Kidney (tissue), 14 donors: ENCODE measurements around the gene TRIP10. TPM values are rescaled to one million over a fixed set of nuclear protein-coding genes. Genes with fewer than 3 reads are reported as not detected.

Experiments
- DNase-seq, 5 donors: peaks; one replicate each; pipeline ENCODE4 v3.0.0-alpha.2; 2013 to 2020
- FAIRE-seq: peaks from 2 replicates; lab custom pipeline; 2012; peaks lifted over from hg19 to GRCh38; lab: Jason Lieb, UNC
- H3K27ac ChIP-seq, 2 donors: one replicate each; pipeline ENCODE4 v1.7.0; 2013; ENCODE audit warnings: low read depth in 2 of 2, low read length in 2 of 2, inconsistent platforms in 1 of 2
- H3K27me3 ChIP-seq: one replicate; pipeline ENCODE4 v1.7.1; 2013; ENCODE audit warnings: low read length, inconsistent platforms; ENCODE audit not compliant: control insufficient read depth, insufficient read depth
- H3K36me3 ChIP-seq, 3 donors: one replicate each; pipeline versions ENCODE4 v1.7.0 to v1.7.1; 2013; ENCODE audit warnings: low read length in 3 of 3, control low read depth in 1 of 3, inconsistent platforms in 1 of 3; ENCODE audit not compliant: insufficient read depth in 3 of 3, control insufficient read depth in 2 of 3
- H3K4me1 ChIP-seq, 3 donors: one replicate each; pipeline versions ENCODE4 v1.7.0 to v1.7.1; 2013; ENCODE audit warnings: low read length in 3 of 3, inconsistent platforms in 1 of 3, low read depth in 1 of 3; ENCODE audit not compliant: control insufficient read depth in 2 of 3, insufficient read depth in 2 of 3
- H3K4me3 ChIP-seq, 3 donors: one replicate each; pipeline versions ENCODE4 v1.7.0 to v1.8.1; 2013; ENCODE audit warnings: low read length in 3 of 3, control low read depth in 1 of 3, inconsistent platforms in 1 of 3
- H3K9ac ChIP-seq, 3 donors: one replicate each; pipeline versions ENCODE4 v1.7.0 to v1.7.1; 2013; ENCODE audit warnings: low read length in 3 of 3, control low read depth in 1 of 3, inconsistent platforms in 1 of 3
- H3K9me3 ChIP-seq, 3 donors: one replicate each; pipeline versions ENCODE4 v1.7.0 to v1.7.1; 2013; ENCODE audit warnings: low read length in 3 of 3, control low read depth in 1 of 3, inconsistent platforms in 1 of 3; ENCODE audit not compliant: control insufficient read depth in 2 of 3, insufficient read depth in 1 of 3
- intact Hi-C: fragments of 100-400 bp; cut with DNase I; formaldehyde crosslinking; loops from one replicate; pipeline ENCODE4 v1.11.1; 2022
- polyA plus RNA-seq: library from polyadenylated mRNA; stranded (reverse); fragments of 350-450 nt; fragmentation: Illumina TruSeq; extraction: RNeasy Lipid Tissue Mini Kit (QIAGEN cat#74804); gene quantifications from one replicate; pipeline ENCODE4 v1.2.3, GENCODE V29; 2014; ENCODE audit warnings: low read depth, low replicate concordance; ENCODE audit not compliant: insufficient read depth
- total RNA-seq: library from RNA; stranded (reverse); fragmentation: NEBNext Ultra II Directional; extraction: Animal tissue kit (Norgen Biotek cat#: 25700); gene quantifications from one replicate; pipeline ENCODE4 v1.2.1, GENCODE V29; 2021
- TF ChIP-seq, protein P1 (sequence below): IDR thresholded peaks from 3 replicates; pipeline ENCODE4 v1.5.1; 2012; ENCODE audit warnings: mild to moderate bottlenecking, moderate library complexity, borderline replicate concordance; ENCODE audit not compliant: insufficient read depth; ENCODE audit errors: extremely low read depth
- donor health status: control.
- donor health status: control.
- donor health status: control.
- donor health status: control.
- donor health status: control.
- donor health status: DM: yes; HTN: yes; CAD: no.
- donor health status: Normal renal cell carcinoma (clear cell type).

TRIP10 gene
- total and polyA plus RNA-seq, 2 donors from 2014 or later = 57.5 to 92.9 TPM

DNA sequence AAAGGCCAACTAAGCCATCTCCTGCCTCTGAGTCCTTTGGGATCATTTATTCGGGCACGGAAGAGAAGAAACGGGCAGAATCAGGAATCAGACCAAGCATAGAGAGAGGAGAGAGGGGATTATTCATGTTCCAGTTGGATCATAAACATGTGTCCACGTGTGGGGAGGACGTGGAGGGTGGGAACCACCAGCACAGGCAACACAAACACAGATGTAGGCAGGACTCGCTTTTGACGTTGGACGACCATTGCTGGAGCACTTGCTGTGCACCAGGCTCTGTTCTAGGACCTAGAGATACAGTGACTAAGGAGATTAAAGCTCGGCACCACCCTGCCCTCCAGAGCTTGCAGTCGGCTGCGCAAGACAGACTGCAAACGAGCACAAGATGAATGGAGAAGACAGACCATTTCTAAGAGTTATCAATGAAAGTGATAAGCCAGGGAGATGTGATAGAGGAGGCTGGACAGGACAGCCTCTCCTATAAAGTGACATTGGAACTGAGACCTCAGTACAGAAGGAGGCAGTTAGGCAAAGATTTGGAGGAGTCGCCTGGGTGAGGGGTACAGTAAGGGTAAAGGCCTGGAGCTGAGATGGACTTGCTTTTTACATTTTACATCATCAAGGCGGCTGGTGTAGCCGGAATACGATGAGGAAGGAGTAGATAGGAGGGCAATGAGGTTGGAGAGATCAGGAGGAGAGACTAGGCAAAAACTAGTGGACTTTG lies 27.0 kb downstream of the TRIP10 start:
- H3K4me1 ChIP-seq = peaks cover 0 to 13% (median 0%) of the 10 kb centered on the region in 3 donors
- H3K27ac ChIP-seq = peak overlapping the region; percentile 60 to 77
- H3K9ac ChIP-seq = peak overlapping the region; percentile 26 to 83 (median 30)
- no peaks in the 10 kb centered on the region for H3K9me3 ChIP-seq
- no peaks in the 10 kb centered on the region for H3K27me3 ChIP-seq
- intact Hi-C loops = no loop called here
- no peak for DNase-seq
- H3K4me3 ChIP-seq = peak overlapping the region; percentile 40 to 88 (median 73)
- no peaks in the 10 kb centered on the region for H3K36me3 ChIP-seq
- FAIRE-seq = no peak
- TF ChIP-seq, protein P1, sequence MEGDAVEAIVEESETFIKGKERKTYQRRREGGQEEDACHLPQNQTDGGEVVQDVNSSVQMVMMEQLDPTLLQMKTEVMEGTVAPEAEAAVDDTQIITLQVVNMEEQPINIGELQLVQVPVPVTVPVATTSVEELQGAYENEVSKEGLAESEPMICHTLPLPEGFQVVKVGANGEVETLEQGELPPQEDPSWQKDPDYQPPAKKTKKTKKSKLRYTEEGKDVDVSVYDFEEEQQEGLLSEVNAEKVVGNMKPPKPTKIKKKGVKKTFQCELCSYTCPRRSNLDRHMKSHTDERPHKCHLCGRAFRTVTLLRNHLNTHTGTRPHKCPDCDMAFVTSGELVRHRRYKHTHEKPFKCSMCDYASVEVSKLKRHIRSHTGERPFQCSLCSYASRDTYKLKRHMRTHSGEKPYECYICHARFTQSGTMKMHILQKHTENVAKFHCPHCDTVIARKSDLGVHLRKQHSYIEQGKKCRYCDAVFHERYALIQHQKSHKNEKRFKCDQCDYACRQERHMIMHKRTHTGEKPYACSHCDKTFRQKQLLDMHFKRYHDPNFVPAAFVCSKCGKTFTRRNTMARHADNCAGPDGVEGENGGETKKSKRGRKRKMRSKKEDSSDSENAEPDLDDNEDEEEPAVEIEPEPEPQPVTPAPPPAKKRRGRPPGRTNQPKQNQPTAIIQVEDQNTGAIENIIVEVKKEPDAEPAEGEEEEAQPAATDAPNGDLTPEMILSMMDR = no peak

DNA sequence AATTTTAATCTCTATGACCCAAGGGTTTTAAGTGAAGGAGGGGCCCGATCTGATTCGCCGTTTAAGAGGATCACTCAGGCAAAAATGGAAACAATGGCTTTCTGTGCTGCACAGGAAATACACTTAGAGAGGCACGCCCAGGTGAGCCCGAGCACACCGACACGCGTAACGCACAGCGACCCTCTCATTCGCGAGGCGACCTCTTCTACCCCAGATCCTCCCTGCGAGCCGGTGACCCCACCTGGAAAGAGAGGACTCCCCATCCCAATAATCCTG lies 27.5 kb downstream of the TRIP10 start:
- Histone ChIP-seq H3K9ac (peak overlapping the region; percentile 26 to 83 (median 30)), H3K36me3 (no peaks in the 10 kb centered on the region)

DNA sequence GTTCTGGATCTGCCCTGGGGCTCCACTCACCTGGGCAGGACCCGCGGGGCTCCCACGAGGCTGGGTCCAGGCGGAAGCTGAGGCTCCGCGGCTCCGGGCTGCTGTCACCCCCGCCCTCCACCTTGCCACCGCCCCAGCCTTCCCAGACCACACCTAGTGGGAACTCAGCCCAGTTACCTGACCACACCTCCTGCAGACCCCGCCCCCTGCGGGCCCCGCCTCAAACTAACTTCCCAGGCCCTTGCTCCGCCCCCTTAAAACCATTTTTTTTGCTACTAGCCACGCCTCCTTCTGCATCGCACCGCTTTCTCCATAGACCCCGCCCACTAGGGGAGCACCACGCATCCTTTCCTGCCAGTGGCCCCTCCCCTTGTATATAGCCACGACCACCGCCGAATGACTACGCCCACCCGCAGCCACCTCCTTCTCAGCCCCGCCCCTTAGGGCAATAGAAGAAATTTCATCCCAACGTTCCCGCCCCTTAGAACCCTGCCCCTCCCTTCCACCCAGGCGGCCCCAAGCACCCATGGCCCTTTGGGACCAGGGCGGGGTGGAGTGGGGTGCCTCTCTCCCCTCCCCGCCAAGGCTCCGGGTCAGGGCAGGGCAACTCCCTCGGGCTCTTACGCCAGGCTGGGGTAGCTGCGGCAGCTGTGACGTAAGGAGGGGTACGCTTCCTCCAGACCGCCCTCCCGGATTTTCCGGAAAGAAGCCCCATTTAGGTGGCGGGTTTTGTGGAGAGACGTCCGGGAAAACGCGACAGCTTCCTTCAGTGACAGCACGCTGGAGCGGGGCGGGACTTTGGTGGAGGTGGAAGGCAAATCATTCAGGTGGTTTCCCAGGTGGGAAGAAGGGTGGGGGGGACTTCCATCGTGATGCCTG lies 28.1 kb downstream of the TRIP10 start, which contains the start of gene SH2D3A:
Gene SH2D3A (minus strand): TSS at position 79 of the 879 bp plus-strand sequence. CDS start 3,687 bp downstream, outside the sequence.
- TF ChIP-seq, protein P1 = peak; percentile 0
- Histone ChIP-seq H3K9me3 (no peaks in the 10 kb centered on the region), H3K27me3 (no peaks in the 10 kb centered on the region), H3K27ac (peak within 1 kb of the TSS; percentile 60 to 77), H3K36me3 (no peaks in the 10 kb centered on the region), H3K9ac (peak within 1 kb of the TSS; percentile 26 to 83 (median 30)), H3K4me1 (peaks cover 0 to 13% (median 0%) of the 10 kb centered on the region in 3 donors), H3K4me3 (peak within 1 kb of the TSS; percentile 40 to 88 (median 73))
- FAIRE-seq (no peak), DNase-seq (peak; percentile 85 to 96 (median 88))
- intact Hi-C loops = no loop called here

More for the DNA sequence above, 27.5 kb downstream of the TRIP10 start:
- Histone ChIP-seq H3K4me1 (peaks cover 0 to 13% (median 0%) of the 10 kb centered on the region in 3 donors), H3K9me3 (no peaks in the 10 kb centered on the region), H3K4me3 (peak overlapping the region; percentile 40 to 88 (median 73)), H3K27ac (peak overlapping the region; percentile 41 to 60), H3K27me3 (no peaks in the 10 kb centered on the region)
- FAIRE-seq (no peak), DNase-seq (peak in 1 of 5 donors; percentile 55)
- TF ChIP-seq, protein P1 = no peak
- intact Hi-C loops = no loop called here
